HG03520 (cell line): ENCODE results near the gene CAMK1.

ENCODE experiments used
- ATAC-seq: cut with Tn5 transposase; IDR thresholded peaks from one replicate; pipeline ENCODE4 v1.9.1; 2021; ENCODE audit warnings: mild to moderate bottlenecking, moderate library complexity; ENCODE audit not compliant: unreplicated experiment

CAMK1 gene

GRCh38 chr3:9793161-9793781 lies 23.5 kb upstream of the CAMK1 start:
- ATAC-seq, result peak; percentile 1

GRCh38 chr3:9792405-9793160 lies 22.8 kb upstream of the CAMK1 start, which contains the start of the genes ARPC4 and TADA3:
ARPC4 (plus strand) TSS chr3:9793082; CDS start chr3:9793122, 40 bp downstream.
TADA3 (minus strand) TSS chr3:9792473; CDS start chr3:9791466, 1,007 bp downstream.
- peak; percentile 79 for ATAC-seq

- ATAC-seq, result no peak
These were observed 22.1 kb upstream of the CAMK1 start for GRCh38 chr3:9791790-9792404.

GRCh38 chr3:9791127-9791526 lies 21.4 kb upstream of the CAMK1 start:
- no peak for ATAC-seq

- ATAC-seq, result no peak
These were observed 18.0 kb upstream of the CAMK1 start for GRCh38 chr3:9787714-9788113.

- no peak for ATAC-seq
These were observed 17.3 kb upstream of the CAMK1 start for GRCh38 chr3:9786825-9787669.

GRCh38 chr3:9786209-9786739 lies 16.5 kb upstream of the CAMK1 start:
- ATAC-seq, result no peak

GRCh38 chr3:9785602-9786001 lies 15.9 kb upstream of the CAMK1 start:
- ATAC-seq, result no peak

GRCh38 chr3:9784965-9785364 lies 15.2 kb upstream of the CAMK1 start:
- no peak for ATAC-seq

GRCh38 chr3:9783954-9784353 lies 14.2 kb upstream of the CAMK1 start:
- no peak for ATAC-seq

- ATAC-seq, result no peak
These were observed 13.0 kb upstream of the CAMK1 start for GRCh38 chr3:9782770-9783169.

- no peak for ATAC-seq
These were observed 12.3 kb upstream of the CAMK1 start for GRCh38 chr3:9781978-9782603.

GRCh38 chr3:9781551-9781950 lies 11.8 kb upstream of the CAMK1 start:
- no peak for ATAC-seq

- no peak for ATAC-seq
These were observed 11.2 kb upstream of the CAMK1 start for GRCh38 chr3:9780910-9781309.

GRCh38 chr3:9780458-9780812 lies 10.7 kb upstream of the CAMK1 start:
- ATAC-seq, result no peak

GRCh38 chr3:9779721-9780457 lies 10.1 kb upstream of the CAMK1 start:
- ATAC-seq, result peak; percentile 43

GRCh38 chr3:9779075-9779593 lies 9.4 kb upstream of the CAMK1 start:
- ATAC-seq, result no peak

GRCh38 chr3:9778143-9779074 lies 8.7 kb upstream of the CAMK1 start:
- ATAC-seq, result no peak

- ATAC-seq, result no peak
These were observed 7.9 kb upstream of the CAMK1 start for GRCh38 chr3:9777694-9778021.
